Measurements from ENCODE around the gene FOSB.

The FOSB gene

DNA sequence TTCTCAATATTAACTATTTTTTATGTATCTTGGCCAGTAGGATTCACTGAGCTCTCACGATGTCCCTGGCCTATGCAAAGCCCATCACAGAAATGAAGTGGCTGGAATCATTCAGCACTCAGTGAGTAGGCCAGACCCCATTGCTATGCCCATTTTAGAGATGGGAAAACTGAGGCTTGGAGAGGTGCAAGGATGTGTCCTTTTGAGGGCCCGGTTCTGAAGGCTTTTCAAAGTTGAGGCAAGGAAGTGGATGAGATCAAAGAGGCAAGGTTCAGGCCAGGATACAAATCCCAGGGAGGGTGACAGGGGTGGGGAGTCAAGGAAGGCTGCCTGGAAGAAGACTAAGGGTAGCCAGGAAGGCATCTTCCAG, 25.4 kb upstream of the FOSB start:
- no peak for DNase-seq (ENCODE audit: low read depth in 1 of 2, low spot score in 1 of 2)

DNA sequence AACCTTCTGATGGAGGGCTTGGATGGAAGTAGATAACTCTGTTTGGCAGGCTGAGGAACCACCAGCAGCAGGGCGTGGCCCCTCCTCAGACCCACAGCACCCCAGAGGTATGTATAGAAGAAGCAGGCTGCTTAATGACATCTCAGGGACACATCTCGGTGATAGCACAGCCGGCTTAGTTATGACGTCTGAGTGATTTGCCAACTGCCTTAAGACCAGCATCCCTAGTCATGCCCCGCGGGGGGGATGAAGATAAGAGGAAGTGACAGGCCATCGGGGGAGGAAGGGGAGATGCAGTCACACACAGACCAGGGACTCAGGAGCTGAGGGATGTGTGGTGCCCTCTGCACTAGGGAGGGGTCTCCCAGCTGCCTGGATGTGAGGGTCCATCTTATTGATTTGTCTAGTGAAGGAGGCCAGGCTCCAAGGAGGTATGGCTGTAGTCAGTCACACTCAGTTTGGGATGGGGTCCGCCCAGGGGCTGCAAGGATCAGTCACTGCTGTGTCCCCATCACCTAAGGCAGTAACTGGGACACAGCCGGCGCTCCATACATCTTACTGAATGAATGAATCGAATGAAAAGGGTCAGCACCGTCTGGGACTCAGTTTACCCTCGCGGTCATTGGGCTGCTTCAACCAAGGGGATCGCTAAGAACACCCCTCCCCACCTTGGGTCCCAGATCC, 24.9 kb upstream of the FOSB start:
- DNase-seq (ENCODE audit: low read depth in 1 of 2, low spot score in 1 of 2): no peak

DNA sequence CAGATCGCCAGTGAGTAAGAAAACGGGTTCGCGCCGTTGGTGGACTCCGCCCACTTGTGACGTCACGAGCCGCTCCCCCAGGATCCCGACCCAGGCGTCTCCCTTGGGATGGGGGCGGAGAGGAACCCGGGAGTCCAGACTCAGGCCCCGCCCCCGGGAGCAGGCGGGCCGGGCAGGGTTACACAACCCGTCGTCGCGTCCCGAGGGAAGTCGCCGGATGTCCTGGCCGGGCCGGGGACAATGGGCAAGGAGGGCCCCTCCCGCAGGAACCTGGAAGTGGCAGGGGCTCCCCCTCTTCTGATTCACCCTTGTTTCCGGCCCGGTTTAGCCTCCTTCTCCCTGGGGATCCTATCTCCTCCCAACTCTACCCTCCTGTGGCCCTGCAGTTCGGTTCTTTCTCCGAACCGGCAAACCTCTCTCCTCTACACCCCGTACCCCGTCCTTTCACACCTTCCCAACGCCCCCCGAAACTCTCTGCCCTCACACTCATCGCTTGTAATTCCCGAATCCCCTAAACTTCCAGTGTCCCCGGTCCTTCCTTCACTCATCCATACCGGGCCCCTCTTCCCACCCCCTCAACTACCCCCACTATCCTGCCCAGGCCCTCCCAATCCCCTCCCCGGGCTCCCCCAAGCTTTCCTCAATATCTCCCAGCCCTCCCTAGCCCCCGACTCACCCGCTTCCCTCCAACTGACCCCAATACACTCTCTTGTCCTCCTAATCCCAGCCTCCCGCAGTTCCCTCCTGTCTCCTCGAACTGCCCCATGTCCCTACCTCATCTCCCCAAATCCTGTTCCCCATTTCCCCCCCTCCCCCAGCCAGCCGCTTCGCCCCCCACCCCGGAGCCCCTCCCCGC, 24.1 kb upstream of the FOSB start:
- peak in 1 of 2 donors; percentile 31 for DNase-seq (ENCODE audit: low read depth in 1 of 2, low spot score in 1 of 2)

- peak; percentile 43 to 56 for DNase-seq (ENCODE audit: low read depth in 1 of 2, low spot score in 1 of 2)
Observed at GRCh38 chr19:45444318-45445041, 23.3 kb upstream of the FOSB start.

DNA sequence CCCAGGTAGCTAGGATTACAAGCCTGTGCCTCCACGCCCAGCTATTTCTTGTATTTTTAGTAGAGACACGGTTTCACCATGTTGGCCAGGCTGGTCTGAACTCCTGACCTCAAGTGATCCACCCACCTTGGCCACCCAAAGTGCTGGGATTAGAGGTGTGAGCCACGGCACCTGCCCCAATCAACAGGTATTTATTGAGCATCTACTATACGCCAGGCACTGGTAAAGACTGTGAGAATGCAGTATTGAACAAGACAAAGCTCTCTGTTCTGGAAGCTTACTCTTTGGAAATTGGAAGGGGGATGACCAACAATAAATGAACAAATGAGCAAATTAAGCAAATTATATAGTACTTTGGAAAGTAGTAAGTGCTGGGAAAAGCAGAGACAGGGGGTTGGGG, 22.7 kb upstream of the FOSB start:
- DNase-seq (ENCODE audit: low read depth in 1 of 2, low spot score in 1 of 2): no peak

DNA sequence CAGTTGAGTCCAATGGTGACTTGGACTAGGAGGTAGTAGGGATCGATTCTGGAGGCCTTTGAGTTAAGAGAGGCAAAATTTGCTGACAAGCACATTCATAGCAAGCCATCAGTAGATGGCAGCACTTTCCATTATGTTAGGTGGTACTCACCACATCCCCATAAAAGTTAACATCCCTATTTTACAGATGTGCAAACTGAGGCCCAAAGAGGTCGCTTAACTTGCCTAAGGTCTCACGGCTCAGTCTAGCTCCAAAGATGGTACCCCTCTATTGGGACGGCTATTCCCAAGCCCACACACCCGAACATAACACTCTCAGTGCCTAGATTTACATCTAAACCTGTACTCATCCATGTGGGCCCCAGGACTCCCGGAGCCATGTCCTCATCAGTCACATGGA, 21.5 kb upstream of the FOSB start:
- no peak for DNase-seq (ENCODE audit: low read depth in 1 of 2, low spot score in 1 of 2)

DNA sequence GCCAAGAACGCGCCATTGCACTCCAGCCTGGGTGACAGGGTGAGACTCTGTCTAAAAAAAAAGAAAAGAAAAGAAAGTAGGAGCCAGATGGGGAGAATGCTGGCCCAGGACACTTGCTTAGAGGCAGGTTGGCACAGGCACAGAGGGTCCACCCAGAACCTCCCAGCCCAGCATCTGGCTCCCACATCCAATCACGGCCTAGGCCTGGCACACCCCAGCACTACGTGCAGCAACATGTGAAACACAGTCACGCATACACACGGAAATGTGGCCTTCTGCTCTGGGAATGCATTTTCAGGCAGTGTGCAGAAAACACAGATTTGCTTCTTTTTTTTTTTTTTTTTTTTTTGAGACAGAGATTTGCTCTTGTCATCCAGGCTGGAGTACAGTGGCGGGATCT, 20.9 kb upstream of the FOSB start:
- no peak for DNase-seq (ENCODE audit: low read depth in 1 of 2, low spot score in 1 of 2)

DNA sequence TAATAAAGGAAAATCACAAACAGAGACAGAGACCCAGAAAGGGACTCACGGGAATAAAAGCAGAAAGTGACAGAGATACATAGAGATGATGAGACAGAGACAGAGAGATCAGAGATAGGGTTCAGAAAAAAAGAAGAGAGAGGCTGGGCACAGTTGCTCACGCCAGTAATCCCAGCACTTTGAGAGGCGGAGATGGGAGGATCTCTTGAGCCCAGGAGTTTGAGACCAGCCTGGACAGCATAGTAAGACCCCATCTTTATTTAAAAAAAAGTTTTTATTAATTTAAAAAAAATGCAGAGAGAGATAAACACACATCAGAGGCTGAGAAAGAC, 19.4 kb upstream of the FOSB start:
- DNase-seq (ENCODE audit: low read depth in 1 of 2, low spot score in 1 of 2): no peak

DNA sequence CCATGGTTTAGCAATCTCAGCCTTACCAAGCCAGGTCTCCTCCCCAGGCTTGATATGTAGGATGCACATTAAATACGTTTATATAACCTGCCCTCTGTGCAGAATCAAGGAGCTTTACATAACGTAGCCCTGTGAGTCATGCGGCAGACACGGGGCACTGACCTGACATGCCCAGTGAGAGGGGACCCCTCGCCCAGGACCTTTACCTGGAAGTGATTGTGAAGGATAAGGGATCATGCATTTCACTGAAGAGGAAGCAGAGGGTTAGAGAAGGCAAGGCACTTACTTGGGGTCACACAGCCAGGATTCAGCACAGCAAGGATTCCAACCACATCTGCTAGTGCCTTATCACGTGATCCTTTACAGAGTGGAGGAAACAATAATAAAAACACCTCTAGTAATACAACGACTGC, 18.9 kb upstream of the FOSB start:
- no peak for DNase-seq (ENCODE audit: low read depth in 1 of 2, low spot score in 1 of 2)

DNA sequence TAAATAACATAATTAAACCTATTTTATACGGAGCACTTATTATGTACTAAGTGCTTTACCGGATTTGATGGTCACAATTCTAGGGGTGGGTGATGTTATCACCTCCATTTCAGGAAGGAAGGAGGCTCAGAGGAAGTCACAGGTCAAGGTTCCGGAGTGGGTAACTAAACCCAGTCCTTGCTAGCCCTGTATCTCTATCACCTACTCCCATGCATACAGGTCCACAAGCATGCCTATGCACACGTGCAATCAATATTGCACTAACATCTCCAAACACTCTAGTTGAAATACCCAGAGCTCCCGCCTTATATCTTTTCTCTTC, 17.8 kb upstream of the FOSB start:
- no peak for DNase-seq (ENCODE audit: low read depth in 1 of 2, low spot score in 1 of 2)

GRCh38 chr19:45451131-45451849, 16.5 kb upstream of the FOSB start:
- peak in 1 of 2 donors; percentile 39 for DNase-seq (ENCODE audit: low read depth in 1 of 2, low spot score in 1 of 2)

DNA sequence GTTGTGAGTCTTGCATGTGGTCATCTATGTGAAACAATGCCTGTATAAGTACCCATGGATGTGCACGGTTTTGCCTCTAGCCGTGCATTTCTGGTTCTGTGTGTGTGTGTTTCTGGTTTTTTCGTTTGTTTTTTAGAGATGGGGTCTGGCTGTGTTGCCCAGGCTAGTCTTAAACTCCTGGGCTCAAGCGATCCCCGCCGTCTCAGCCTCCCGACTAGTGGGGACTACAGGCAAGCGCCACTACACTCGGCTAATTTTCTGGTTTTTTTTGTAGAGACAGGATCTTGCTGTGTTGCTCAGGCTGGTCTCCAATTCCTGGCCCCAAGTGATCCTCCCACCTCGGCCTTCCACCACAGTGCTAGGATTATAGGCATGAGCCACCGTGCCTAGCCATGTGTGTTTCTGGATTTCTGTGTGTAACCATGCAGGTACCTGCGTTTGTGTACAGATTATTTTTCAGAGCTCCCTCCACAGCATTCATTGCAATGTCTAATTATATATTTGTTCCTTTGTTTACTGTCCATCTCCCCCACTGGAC, 15.9 kb upstream of the FOSB start:
- DNase-seq (ENCODE audit: low read depth in 1 of 2, low spot score in 1 of 2): no peak

DNA sequence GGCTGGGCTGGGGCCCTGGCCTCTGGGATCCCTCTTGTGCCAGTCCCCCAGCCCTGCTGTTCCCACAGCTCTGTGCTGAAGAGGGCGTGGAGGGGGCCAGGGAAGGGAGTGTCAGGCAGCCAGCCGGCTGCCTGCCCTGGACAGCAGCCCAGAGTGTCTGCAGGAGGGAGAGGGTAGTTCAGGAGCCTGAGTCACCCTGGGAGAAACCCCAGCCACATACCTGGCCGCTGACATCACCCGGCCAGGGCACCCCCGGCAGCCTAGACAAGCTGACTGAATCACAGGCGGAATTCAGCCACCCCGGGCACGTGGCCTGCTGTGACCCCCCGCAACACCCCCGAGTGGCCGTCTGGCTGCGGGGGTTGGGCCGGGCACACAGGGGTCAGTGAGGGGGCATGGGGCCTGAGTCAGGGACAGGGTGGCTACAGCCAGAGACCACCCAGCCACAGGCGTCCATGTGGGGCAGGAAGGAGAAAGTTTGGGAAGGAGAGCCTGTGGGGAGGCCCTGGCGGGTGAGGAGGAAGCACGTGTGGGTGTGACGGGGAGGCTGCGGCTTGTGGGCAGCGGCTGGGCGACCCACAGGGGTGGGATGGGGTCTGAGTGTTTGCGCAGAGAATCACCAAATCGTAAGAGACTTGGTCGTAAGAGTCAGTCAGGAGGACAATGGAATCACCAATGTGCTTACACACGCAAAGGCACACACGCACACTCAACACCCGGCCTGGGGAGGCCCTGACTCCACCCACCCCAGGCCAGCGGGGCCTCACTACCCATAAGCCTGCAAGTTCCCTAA, 11.9 kb upstream of the FOSB start:
- DNase-seq (ENCODE audit: low read depth in 1 of 2, low spot score in 1 of 2): peak in 1 of 2 donors; percentile 32

DNA sequence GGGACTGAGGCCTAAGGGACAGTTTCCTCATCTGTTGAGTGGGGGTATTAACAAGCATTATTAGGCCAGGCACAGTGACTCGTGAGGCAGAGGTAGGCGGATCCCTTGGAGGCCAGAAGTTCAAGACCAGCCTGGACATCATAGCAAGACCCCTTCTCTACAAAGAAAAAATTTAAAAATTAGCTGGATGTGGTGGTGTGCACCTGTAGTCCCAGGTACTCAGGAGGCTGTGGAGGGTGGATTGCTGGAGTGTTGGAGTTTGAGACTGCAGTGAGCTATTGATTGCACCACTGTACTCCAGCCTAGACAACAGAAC, 11.3 kb upstream of the FOSB start:
- DNase-seq (ENCODE audit: low read depth in 1 of 2, low spot score in 1 of 2): no peak

GRCh38 chr19:45457776-45458175, 10.0 kb upstream of the FOSB start:
- DNase-seq (ENCODE audit: low read depth in 1 of 2, low spot score in 1 of 2): no peak

GRCh38 chr19:45460807-45461347, 6.9 kb upstream of the FOSB start:
- DNase-seq (ENCODE audit: low read depth in 1 of 2, low spot score in 1 of 2): no peak

GRCh38 chr19:45462174-45462573, 5.6 kb upstream of the FOSB start:
- DNase-seq (ENCODE audit: low read depth in 1 of 2, low spot score in 1 of 2): no peak

DNA sequence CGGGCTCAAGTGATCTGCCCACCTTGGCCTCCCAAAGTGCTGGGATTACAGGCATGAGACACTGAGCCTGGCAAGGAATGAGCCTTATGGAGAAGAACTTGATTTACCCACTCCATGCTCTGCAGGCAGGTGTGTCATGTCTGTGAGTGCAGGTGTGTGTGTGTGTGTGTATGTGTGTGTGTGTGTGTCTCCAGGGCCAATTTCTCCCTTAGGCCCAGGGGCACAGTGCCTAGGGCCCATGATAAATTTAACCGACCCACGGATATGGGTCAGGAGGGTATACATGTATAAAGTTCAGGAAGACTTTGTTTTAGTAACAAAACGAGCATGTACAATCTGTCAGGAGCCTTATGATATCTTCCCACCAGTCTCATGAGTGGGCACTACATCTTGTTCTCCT, 4.6 kb upstream of the FOSB start:
- DNase-seq (ENCODE audit: low read depth in 1 of 2, low spot score in 1 of 2): no peak

- DNase-seq (ENCODE audit: low read depth in 1 of 2, low spot score in 1 of 2): no peak
Observed at GRCh38 chr19:45464274-45464673, 3.5 kb upstream of the FOSB start.

GRCh38 chr19:45464852-45465441, 2.8 kb upstream of the FOSB start:
- DNase-seq (ENCODE audit: low read depth in 1 of 2, low spot score in 1 of 2): no peak

Measured in activated CD4-positive, alpha-beta T cell treated with anti-CD3 and anti-CD28 coated beads, Interleukin-2, amount 50 U/mL, for 24 hours (primary cell).